ENCODE results near the gene ULK1. TPM values are rescaled to one million over a fixed set of nuclear protein-coding genes. Genes with fewer than 3 reads are reported as not detected.

The ULK1 gene
- total and polyA plus RNA-seq, 9 donors: 4.5 to 70.1 (median 46.8) TPM

GRCh38 chr12:131901431-131902331 lies 7.3 kb downstream of the ULK1 start:
- TF ChIP-seq CTCF (IDR thresholded peaks at IDR 0.05): no peak
- no peak for TF ChIP-seq EP300 (IDR thresholded peaks at IDR 0.05)
- no peak for TF ChIP-seq POLR2A (IDR thresholded peaks at IDR 0.05)
- no peak overlapping the region for H3K4me3 ChIP-seq
- no peaks in the 10 kb centered on the region for H3K27me3 ChIP-seq
- peaks cover 17% of the 10 kb centered on the region for H3K4me1 ChIP-seq (ENCODE audit: insufficient read depth)
- H3K36me3 ChIP-seq: no peaks in the 10 kb centered on the region
- WGBS, 3 donors: 74 to 77% (median 75%) methylated on average over 23 to 30 of the region's 30 CpGs
- no peak overlapping the region for H3K27ac ChIP-seq
- H3K9me3 ChIP-seq: no peaks in the 10 kb centered on the region
- intact Hi-C loops (cut with DNase I): no loop called here
- peak in 3 of 5 donors; percentile 24 to 44 (median 37) for DNase-seq

GRCh38 chr12:131902332-131903241 lies 8.2 kb downstream of the ULK1 start:
- no peaks in the 10 kb centered on the region for H3K9me3 ChIP-seq
- H3K27me3 ChIP-seq: no peaks in the 10 kb centered on the region
- peaks cover 12% of the 10 kb centered on the region for H3K4me1 ChIP-seq (ENCODE audit: insufficient read depth)
- H3K4me3 ChIP-seq: no peak overlapping the region
- 75 to 83% (median 75%) methylated on average over 25 of the region's 25 CpGs for WGBS, 3 donors
- TF ChIP-seq EP300 (IDR thresholded peaks at IDR 0.05) (no peak), CTCF (IDR thresholded peaks at IDR 0.05) (no peak), POLR2A (IDR thresholded peaks at IDR 0.05) (no peak)
- no peaks in the 10 kb centered on the region for H3K36me3 ChIP-seq
- intact Hi-C loops (cut with DNase I): no loop called here
- no peak overlapping the region for H3K27ac ChIP-seq
- DNase-seq: peak in 2 of 5 donors; percentile 6 to 25

GRCh38 chr12:131903270-131904255 lies 9.1 kb downstream of the ULK1 start:
- H3K36me3 ChIP-seq: no peaks in the 10 kb centered on the region
- H3K4me1 ChIP-seq (ENCODE audit: insufficient read depth): peaks cover 12% of the 10 kb centered on the region
- H3K4me3 ChIP-seq: no peak overlapping the region
- intact Hi-C loops (cut with DNase I): no loop called here
- no peaks in the 10 kb centered on the region for H3K27me3 ChIP-seq
- peak in 2 of 5 donors; percentile 7 to 21 for DNase-seq
- TF ChIP-seq CTCF (IDR thresholded peaks at IDR 0.05) (no peak), EP300 (IDR thresholded peaks at IDR 0.05) (no peak), POLR2A (IDR thresholded peaks at IDR 0.05) (no peak)
- WGBS, 3 donors: 77 to 85% (median 81%) methylated on average over 13 of the region's 13 CpGs
- H3K9me3 ChIP-seq: no peaks in the 10 kb centered on the region
- H3K27ac ChIP-seq: no peak overlapping the region

Measured in ovary (tissue), 9 donors.